Spleen (tissue), 7 donors: ENCODE data around the gene RPGRIP1L.

ENCODE experiments used
- CTCF ChIP-seq, 11 experiments: fragments of 200-600 bp in 7 of 11; fragments of 450-650 bp in 4 of 11; sonication (generic) in 4 of 11; IDR thresholded peaks in 8 of 11; conservative IDR thresholded peaks in 3 of 11; 1 replicate in 7 of 11; 2 replicates in 4 of 11; pipeline versions ENCODE4 v1.4.0 to v1.8.0; 2016 to 2021; ENCODE audit warnings: antibody characterized with exemption in 11 of 11, inconsistent platforms in 4 of 11, mild to moderate bottlenecking in 1 of 11
- POLR2A ChIP-seq, 3 donors: fragments of 450-650 bp; IDR thresholded peaks; one replicate each; pipeline ENCODE4 v1.5.1; 2017; ENCODE audit warnings: antibody characterized with exemption in 3 of 3, mild to moderate bottlenecking in 1 of 3
- POLR2AphosphoS5 ChIP-seq, 3 donors: sonication (generic); formaldehyde crosslinking; IDR thresholded peaks; one replicate each; pipeline ENCODE4 v1.5.1; 2017; ENCODE audit warnings: antibody characterized with exemption in 3 of 3
- donor health status: DM: no; HTN: no; CAD: no; lungs with moderate emphysema.
- donor health status: DM: no; HTN: no; CAD: no.
- donor health status: DM: no; HTN: no; CAD: no.

DNA sequence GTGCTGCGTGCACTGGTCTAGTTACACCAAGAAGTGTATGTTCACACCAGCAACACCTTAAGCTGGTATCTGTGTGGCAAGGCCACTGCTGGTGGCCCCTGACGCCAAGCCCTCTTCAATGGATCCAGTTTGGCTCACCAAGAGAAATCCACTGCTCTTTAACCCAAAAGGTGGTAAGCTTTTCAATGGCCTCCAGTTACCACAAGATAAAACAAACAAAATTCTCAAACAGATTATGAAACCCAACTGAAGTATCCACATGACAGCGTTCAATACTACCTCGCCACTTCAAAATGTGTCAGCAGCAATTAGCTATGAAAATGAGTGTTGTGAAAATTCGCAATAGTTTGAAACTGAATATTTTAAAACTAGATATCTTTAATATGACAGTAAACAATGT is 104.1 kb downstream of the RPGRIP1L start:
- no peak for TF ChIP-seq CTCF (IDR thresholded peaks at IDR 0.05 in 8 of 11, conservative IDR thresholded peaks at IDR 0.05 in 3 of 11)
- no peak for TF ChIP-seq POLR2AphosphoS5 (IDR thresholded peaks at IDR 0.05)
- TF ChIP-seq POLR2A (IDR thresholded peaks at IDR 0.05) = no peak
